Ascending aorta (tissue), 2 donors: ENCODE results near the gene HSBP1. TPM values are rescaled to one million over a fixed set of nuclear protein-coding genes. Genes with fewer than 3 reads are reported as not detected.

Experiments used
- DNase-seq, 2 donors: peaks; one replicate each; pipeline ENCODE4 v3.0.0-alpha.2; 2019; ENCODE audit warnings: low spot score in 2 of 2
- H3K27ac ChIP-seq, 2 donors: fragments of 200-600 bp; sonication (generic); one replicate each; pipeline ENCODE4 v1.5.1; 2016 to 2017; ENCODE audit warnings: mild to moderate bottlenecking in 1 of 2
- H3K27me3 ChIP-seq: fragments of 200-600 bp; sonication (generic); one replicate; pipeline ENCODE4 v1.5.1; 2017
- H3K36me3 ChIP-seq, 2 donors: fragments of 200-600 bp; sonication (generic); one replicate each; pipeline ENCODE4 v1.5.1; 2016
- H3K4me1 ChIP-seq, 2 donors: fragments of 200-600 bp; sonication (generic); one replicate each; pipeline ENCODE4 v1.5.1; 2016 to 2017; ENCODE audit warnings: mild to moderate bottlenecking in 1 of 2
- H3K4me3 ChIP-seq, 2 donors: fragments of 200-600 bp; sonication (generic); one replicate each; pipeline ENCODE4 v1.5.1; 2016 to 2017; ENCODE audit warnings: mild to moderate bottlenecking in 1 of 2
- H3K9me3 ChIP-seq, 2 donors: fragments of 200-600 bp; sonication (generic); one replicate each; pipeline ENCODE4 v1.5.1; 2016
- intact Hi-C: fragments of 100-400 bp; cut with DNase I; formaldehyde crosslinking; loops from one replicate; pipeline ENCODE4 v1.15.1; 2023
- total RNA-seq: library from RNA; depleted of rRNA; stranded (reverse); fragments of >200 nt; gene quantifications from one replicate; pipeline ENCODE4 v1.1.0, GENCODE V29; 2016
- TF ChIP-seq, protein P1 (sequence below), 3 experiments: fragments of 200-600 bp in 2 of 3; fragments of 450-650 bp in 1 of 3; sonication (generic) in 2 of 3; IDR thresholded peaks; one replicate each; pipeline ENCODE4 v1.5.1; 2016 to 2019; ENCODE audit warnings: antibody characterized with exemption in 3 of 3, mild to moderate bottlenecking in 1 of 3, moderate library complexity in 1 of 3

HSBP1 gene
- total RNA-seq, 1 donor from 2014 or later: 13.5 TPM

DNA sequence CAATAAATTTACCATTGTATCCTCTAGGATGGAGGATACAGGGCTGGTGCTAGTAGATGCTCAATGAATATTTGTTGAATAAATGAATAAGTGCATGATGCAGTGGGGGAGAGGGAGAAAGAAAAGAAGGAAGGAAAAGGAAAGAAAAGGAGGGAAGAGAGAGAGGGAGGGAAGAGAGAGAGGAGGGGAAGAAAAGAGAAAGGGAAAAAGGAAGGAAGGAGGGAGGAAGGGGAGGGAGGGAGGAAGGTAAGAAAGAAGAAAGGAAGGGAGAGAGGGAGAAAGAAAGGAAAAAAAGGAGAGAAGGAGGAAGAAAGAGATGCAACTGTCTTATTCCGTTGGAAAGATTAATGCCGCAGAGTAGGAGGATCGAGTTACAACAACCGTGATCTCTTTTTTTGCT, 30.4 kb downstream of the HSBP1 start:
- Histone ChIP-seq H3K4me3 (no peak overlapping the region), H3K27ac (no peak overlapping the region), H3K36me3 (no peaks in the 10 kb centered on the region), H3K27me3 (no peaks in the 10 kb centered on the region), H3K9me3 (no peaks in the 10 kb centered on the region), H3K4me1 (no peaks in the 10 kb centered on the region)
- intact Hi-C loops: no loop called here
- TF ChIP-seq, protein P1, sequence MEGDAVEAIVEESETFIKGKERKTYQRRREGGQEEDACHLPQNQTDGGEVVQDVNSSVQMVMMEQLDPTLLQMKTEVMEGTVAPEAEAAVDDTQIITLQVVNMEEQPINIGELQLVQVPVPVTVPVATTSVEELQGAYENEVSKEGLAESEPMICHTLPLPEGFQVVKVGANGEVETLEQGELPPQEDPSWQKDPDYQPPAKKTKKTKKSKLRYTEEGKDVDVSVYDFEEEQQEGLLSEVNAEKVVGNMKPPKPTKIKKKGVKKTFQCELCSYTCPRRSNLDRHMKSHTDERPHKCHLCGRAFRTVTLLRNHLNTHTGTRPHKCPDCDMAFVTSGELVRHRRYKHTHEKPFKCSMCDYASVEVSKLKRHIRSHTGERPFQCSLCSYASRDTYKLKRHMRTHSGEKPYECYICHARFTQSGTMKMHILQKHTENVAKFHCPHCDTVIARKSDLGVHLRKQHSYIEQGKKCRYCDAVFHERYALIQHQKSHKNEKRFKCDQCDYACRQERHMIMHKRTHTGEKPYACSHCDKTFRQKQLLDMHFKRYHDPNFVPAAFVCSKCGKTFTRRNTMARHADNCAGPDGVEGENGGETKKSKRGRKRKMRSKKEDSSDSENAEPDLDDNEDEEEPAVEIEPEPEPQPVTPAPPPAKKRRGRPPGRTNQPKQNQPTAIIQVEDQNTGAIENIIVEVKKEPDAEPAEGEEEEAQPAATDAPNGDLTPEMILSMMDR (IDR thresholded peaks at IDR 0.05): no peak
- no peak for DNase-seq

DNA sequence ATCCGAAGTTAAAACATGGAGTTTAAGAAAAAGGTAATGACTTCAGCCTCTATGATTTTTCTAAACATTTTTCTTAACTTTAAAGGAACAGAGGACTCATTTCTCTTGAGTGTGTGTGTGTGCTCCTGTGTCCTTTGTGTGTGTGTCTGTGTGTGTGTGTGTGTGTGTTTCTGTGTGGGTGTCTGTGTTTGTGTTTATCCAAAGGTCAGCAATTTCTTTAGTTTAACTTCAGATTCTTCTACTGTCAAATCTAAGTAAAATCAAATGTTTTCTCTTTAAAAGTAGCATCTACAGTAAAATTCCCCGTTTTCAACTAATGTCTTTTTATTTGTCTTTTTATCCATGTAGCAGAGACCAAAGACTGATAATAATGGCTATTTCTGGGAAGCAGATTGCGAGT, 31.8 kb downstream of the HSBP1 start:
- Histone ChIP-seq H3K4me3 (no peak overlapping the region), H3K27me3 (no peaks in the 10 kb centered on the region), H3K9me3 (no peaks in the 10 kb centered on the region), H3K4me1 (no peaks in the 10 kb centered on the region), H3K27ac (no peak overlapping the region), H3K36me3 (no peaks in the 10 kb centered on the region)
- DNase-seq: no peak
- TF ChIP-seq, protein P1 (IDR thresholded peaks at IDR 0.05): no peak
- intact Hi-C loops: no loop called here

DNA sequence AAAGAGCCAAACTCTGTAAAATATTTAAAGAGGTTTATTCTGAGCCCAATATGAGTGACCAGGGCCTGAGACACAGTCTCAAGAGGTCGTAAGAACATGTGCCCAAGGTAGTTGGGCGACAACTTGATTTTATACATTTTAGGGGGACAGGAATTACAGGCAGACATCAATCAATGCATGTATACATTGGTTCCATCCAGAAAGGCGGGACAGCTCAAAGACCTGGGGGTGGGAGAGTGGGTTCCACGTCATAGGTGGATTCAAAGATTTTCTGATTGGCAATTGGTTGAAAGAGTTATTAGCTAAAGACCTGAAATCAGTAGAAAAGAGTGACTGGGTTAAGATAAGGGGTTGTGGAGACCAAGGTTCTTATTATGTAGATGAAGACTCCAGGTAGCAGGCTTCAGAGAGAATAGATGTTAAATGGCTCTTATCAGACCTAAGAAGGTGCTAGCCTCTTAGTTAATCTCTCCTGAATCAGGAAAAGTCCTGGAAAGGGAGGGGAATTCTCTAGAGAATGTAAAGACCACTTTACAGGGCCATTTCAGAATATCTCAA, 32.4 kb downstream of the HSBP1 start:
- Histone ChIP-seq H3K4me3 (no peak overlapping the region), H3K36me3 (no peaks in the 10 kb centered on the region), H3K27me3 (no peaks in the 10 kb centered on the region), H3K27ac (no peak overlapping the region), H3K9me3 (no peaks in the 10 kb centered on the region), H3K4me1 (no peaks in the 10 kb centered on the region)
- DNase-seq: no peak
- intact Hi-C loops: no loop called here
- TF ChIP-seq, protein P1 (IDR thresholded peaks at IDR 0.05): no peak

DNA sequence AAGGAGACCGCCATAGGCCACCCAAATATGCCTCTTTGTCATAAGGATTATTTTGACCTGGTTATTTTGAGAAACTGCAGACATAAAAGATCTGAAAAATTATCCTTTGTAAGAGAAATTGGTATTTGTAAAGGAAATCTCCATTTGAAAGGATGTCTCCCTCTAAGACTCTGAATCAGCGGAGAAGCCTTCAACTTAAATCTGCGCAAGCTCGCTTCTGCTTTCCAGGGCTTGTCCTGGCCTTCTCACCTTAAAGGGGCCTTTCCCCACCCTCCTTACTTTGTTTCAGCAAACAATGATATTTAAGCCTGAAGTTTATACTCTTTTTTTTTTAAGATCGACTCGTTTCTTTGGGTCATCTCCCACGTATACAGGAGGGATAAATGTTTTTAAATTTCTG, 34.5 kb downstream of the HSBP1 start:
- intact Hi-C loops: no loop called here
- no peak overlapping the region for H3K27ac ChIP-seq
- DNase-seq: no peak
- H3K4me1 ChIP-seq: no peaks in the 10 kb centered on the region
- TF ChIP-seq, protein P1 (IDR thresholded peaks at IDR 0.05): no peak
- no peak overlapping the region for H3K4me3 ChIP-seq
- no peaks in the 10 kb centered on the region for H3K27me3 ChIP-seq
- no peaks in the 10 kb centered on the region for H3K9me3 ChIP-seq
- no peaks in the 10 kb centered on the region for H3K36me3 ChIP-seq

DNA sequence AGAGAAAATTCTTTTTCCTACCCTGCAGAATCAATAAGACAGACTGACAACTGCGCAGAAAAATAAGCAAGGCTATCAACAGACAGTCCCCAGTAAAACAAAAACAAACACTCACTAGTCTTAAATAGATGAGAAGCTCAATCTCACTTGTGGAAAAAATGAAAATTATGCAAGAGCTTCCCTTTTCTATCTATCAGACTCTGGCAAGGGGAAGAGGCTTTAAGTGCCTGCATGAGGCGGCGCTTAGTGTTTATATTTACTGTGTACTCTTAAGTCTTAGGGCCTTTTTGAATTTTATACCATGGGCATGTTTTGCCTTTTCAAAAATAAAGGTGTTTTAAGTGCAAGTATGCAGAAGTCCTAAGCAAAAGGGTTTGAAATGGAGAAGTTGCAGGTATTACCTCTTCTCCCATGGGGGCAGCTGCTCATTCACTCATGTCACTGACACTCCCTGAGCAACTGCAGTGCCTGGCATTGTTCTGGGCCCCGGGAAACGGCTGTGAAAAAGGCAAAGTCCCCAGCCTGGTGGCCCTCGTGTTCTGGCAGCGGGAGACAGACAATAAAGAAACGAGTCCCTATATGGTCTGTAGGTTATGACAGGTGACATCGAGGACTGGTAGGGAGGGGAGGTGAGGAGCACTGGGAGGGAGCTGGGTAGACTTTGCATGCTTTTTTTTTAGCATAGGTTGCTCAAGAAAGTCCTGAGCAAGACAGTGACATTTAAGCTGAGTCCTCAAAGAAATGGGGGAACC, 35.2 kb downstream of the HSBP1 start:
- Histone ChIP-seq H3K36me3 (no peaks in the 10 kb centered on the region), H3K4me1 (no peaks in the 10 kb centered on the region), H3K27me3 (no peaks in the 10 kb centered on the region), H3K9me3 (no peaks in the 10 kb centered on the region), H3K4me3 (no peak overlapping the region), H3K27ac (no peak overlapping the region)
- TF ChIP-seq, protein P1 (IDR thresholded peaks at IDR 0.05): no peak
- no peak for DNase-seq
- intact Hi-C loops: no loop called here
